ENCODE data around the gene SDK1. TPM values are rescaled to one million over a fixed set of nuclear protein-coding genes. Genes with fewer than 3 reads are reported as not detected.

SDK1 gene
- total RNA-seq, 4 donors from 2014 or later: under 0.01 to 16.2 (median 7.2) TPM

GRCh38 chr7:3955751-3956696 lies 655.0 kb downstream of the SDK1 start:
- no peak overlapping the region for H3K27ac ChIP-seq
- DNase-seq: no peak
- no peaks in the 10 kb centered on the region for H3K27me3 ChIP-seq
- H3K9me3 ChIP-seq: no peaks in the 10 kb centered on the region
- H3K4me1 ChIP-seq: no peaks in the 10 kb centered on the region
- H3K4me3 ChIP-seq: no peak overlapping the region
- no peaks in the 10 kb centered on the region for H3K36me3 ChIP-seq
- intact Hi-C loops (cut with DNase I; ENCODE audit: low total_unique reads): no loop called here
- no peak for TF ChIP-seq CTCF (IDR thresholded peaks at IDR 0.05)
- no peak for TF ChIP-seq POLR2A (IDR thresholded peaks at IDR 0.05)

- intact Hi-C loops (cut with DNase I; ENCODE audit: low total_unique reads): no loop called here
- Histone ChIP-seq H3K27ac (no peak overlapping the region), H3K27me3 (no peaks in the 10 kb centered on the region), H3K36me3 (no peaks in the 10 kb centered on the region), H3K9me3 (no peaks in the 10 kb centered on the region), H3K4me1 (no peaks in the 10 kb centered on the region), H3K4me3 (no peak overlapping the region)
- DNase-seq: no peak
- TF ChIP-seq CTCF (IDR thresholded peaks at IDR 0.05) (no peak), POLR2A (IDR thresholded peaks at IDR 0.05) (no peak)
Measured at GRCh38 chr7:3956949-3957348, 655.9 kb downstream of the SDK1 start.

- TF ChIP-seq CTCF (IDR thresholded peaks at IDR 0.05): no peak
- no peak overlapping the region for H3K27ac ChIP-seq
- DNase-seq: no peak
Measured at GRCh38 chr7:3957472-3958108, 656.5 kb downstream of the SDK1 start.

DNA sequence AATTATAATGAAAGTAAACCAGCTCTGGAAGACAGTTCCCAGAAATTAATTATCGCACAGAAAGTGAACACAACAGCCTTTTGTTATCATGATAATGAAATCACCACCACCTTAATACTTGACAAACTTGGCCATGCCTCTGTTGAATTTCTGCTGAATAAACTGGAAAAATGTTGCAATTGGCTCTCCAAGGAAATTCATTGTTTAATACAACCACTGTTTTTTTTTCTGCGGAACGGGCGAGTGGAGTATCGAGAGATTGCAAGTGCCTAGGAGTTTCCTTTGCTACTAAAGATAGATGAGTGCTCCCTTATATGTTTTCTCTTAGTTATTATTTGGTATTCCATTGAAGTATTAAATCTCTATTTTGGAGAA lies 657.0 kb downstream of the SDK1 start:
- Histone ChIP-seq H3K27ac (no peak overlapping the region), H3K4me1 (no peaks in the 10 kb centered on the region), H3K27me3 (no peaks in the 10 kb centered on the region), H3K9me3 (no peaks in the 10 kb centered on the region), H3K4me3 (no peak overlapping the region), H3K36me3 (no peaks in the 10 kb centered on the region)
- DNase-seq: no peak
- intact Hi-C loops (cut with DNase I; ENCODE audit: low total_unique reads): no loop called here
- TF ChIP-seq CTCF (IDR thresholded peaks at IDR 0.05): no peak
- no peak for TF ChIP-seq POLR2A (IDR thresholded peaks at IDR 0.05)

More at GRCh38 chr7:3957472-3958108, 656.5 kb downstream of the SDK1 start:
- intact Hi-C loops (cut with DNase I; ENCODE audit: low total_unique reads): no loop called here
- Histone ChIP-seq H3K4me3 (no peak overlapping the region), H3K27me3 (no peaks in the 10 kb centered on the region), H3K9me3 (no peaks in the 10 kb centered on the region), H3K36me3 (no peaks in the 10 kb centered on the region), H3K4me1 (no peaks in the 10 kb centered on the region)

GRCh38 chr7:3959364-3959763 lies 658.3 kb downstream of the SDK1 start:
- Histone ChIP-seq H3K4me3 (no peak overlapping the region), H3K27ac (no peak overlapping the region), H3K36me3 (no peaks in the 10 kb centered on the region), H3K4me1 (no peaks in the 10 kb centered on the region), H3K27me3 (no peaks in the 10 kb centered on the region), H3K9me3 (no peaks in the 10 kb centered on the region)
- intact Hi-C loops (cut with DNase I; ENCODE audit: low total_unique reads): no loop called here
- no peak for TF ChIP-seq CTCF (IDR thresholded peaks at IDR 0.05)
- no peak for TF ChIP-seq POLR2A (IDR thresholded peaks at IDR 0.05)
- no peak for DNase-seq

Measured in uterus (tissue), 4 donors.